Testis (tissue), 2 donors: ENCODE data around the gene PFKL.

Experiments
- POLR2A ChIP-seq: fragments of 450-650 bp; IDR thresholded peaks from one replicate; pipeline ENCODE4 v1.6.1; 2017; ENCODE audit warnings: antibody characterized with exemption, mild to moderate bottlenecking, moderate library complexity
- TF ChIP-seq, protein P1 (sequence below), 3 experiments: fragments of 450-650 bp in 2 of 3; fragments of 200-600 bp in 1 of 3; sonication (generic) in 1 of 3; IDR thresholded peaks; one replicate each; pipeline ENCODE4 v1.5.1; 2016 to 2019; ENCODE audit warnings: antibody characterized with exemption in 3 of 3, mild to moderate bottlenecking in 2 of 3, moderate library complexity in 1 of 3

DNA sequence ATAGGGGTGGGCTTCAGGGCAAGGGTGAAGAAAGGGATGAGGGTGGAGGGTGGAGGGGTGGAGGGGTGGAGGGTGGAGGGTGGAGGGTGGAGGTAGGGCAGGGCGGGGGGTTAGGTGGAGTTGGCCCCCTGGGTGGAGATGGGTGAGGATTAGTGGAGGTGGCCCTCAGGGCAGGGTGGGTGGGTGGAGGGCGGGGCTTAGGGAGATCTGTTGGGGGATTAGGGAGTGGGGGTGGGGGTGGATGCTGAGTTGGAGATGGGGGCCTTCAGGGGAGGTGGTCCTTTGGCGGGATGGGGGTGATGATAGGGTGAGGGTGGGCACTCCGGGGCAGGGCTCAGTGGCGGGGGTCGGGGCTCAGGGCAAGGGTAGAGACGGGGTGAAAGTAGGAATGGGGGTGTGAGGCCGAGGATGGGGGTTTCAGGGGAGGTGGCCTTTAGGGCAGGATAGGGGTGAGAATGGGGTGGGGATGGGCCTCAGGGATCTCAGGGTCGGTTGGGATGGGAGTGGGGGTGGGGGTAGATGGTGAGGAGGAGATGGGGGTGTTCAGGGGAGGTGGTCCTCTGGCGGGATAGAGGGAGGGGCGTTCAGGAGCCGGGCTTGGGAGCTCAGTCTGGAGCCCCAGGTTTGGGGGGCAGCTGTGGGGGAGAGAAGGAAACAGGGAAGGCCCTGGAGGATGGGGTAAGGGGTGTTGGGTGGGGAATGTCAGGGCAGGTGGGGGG is 37.4 kb upstream of the PFKL start:
- TF ChIP-seq POLR2A: no peak
- TF ChIP-seq, protein P1, sequence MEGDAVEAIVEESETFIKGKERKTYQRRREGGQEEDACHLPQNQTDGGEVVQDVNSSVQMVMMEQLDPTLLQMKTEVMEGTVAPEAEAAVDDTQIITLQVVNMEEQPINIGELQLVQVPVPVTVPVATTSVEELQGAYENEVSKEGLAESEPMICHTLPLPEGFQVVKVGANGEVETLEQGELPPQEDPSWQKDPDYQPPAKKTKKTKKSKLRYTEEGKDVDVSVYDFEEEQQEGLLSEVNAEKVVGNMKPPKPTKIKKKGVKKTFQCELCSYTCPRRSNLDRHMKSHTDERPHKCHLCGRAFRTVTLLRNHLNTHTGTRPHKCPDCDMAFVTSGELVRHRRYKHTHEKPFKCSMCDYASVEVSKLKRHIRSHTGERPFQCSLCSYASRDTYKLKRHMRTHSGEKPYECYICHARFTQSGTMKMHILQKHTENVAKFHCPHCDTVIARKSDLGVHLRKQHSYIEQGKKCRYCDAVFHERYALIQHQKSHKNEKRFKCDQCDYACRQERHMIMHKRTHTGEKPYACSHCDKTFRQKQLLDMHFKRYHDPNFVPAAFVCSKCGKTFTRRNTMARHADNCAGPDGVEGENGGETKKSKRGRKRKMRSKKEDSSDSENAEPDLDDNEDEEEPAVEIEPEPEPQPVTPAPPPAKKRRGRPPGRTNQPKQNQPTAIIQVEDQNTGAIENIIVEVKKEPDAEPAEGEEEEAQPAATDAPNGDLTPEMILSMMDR (IDR thresholded peaks at IDR 0.05): no peak
